AG09309 (cell line): ENCODE results near the gene EXOC6B.

Experiments
- DNase-seq: peaks from one replicate; pipeline ENCODE4 v3.0.0-alpha.2; 2010; ENCODE audit warnings: low read depth
- H3K4me3 ChIP-seq: 2 replicates; pipeline ENCODE4 v1.5.1; 2011; ENCODE audit warnings: mild to moderate bottlenecking, low read depth, low read length, moderate library complexity; ENCODE audit not compliant: control insufficient read depth
- CTCF ChIP-seq: IDR thresholded peaks from 2 replicates; pipeline ENCODE4 v1.5.1; 2011; ENCODE audit warnings: mild to moderate bottlenecking, low read depth, low read length, inconsistent platforms; ENCODE audit not compliant: insufficient read depth, control insufficient read depth; ENCODE audit errors: missing control alignments

EXOC6B gene

GRCh38 chr2:72710418-72711152, 115.2 kb downstream of the EXOC6B start:
- TF ChIP-seq CTCF = no peak
- H3K4me3 ChIP-seq = no peak overlapping the region
- no peak for DNase-seq

- no peak for TF ChIP-seq CTCF
- H3K4me3 ChIP-seq = no peak overlapping the region
- no peak for DNase-seq
Measured at GRCh38 chr2:72708236-72708635, 117.6 kb downstream of the EXOC6B start.

- TF ChIP-seq CTCF = no peak
- DNase-seq = no peak
- H3K4me3 ChIP-seq = no peak overlapping the region
Measured at GRCh38 chr2:72698300-72698699, 127.5 kb downstream of the EXOC6B start.

GRCh38 chr2:72696559-72696958, 129.3 kb downstream of the EXOC6B start:
- no peak for TF ChIP-seq CTCF
- DNase-seq = no peak
- H3K4me3 ChIP-seq = no peak overlapping the region

GRCh38 chr2:72695676-72696075, 130.2 kb downstream of the EXOC6B start:
- H3K4me3 ChIP-seq = no peak overlapping the region
- TF ChIP-seq CTCF = no peak
- DNase-seq = no peak

GRCh38 chr2:72694715-72695496, 130.9 kb downstream of the EXOC6B start:
- H3K4me3 ChIP-seq = no peak overlapping the region
- DNase-seq = peak; percentile 29
- TF ChIP-seq CTCF = no peak
